ENCODE results near the gene MBNL2. TPM values are rescaled to one million over a fixed set of nuclear protein-coding genes. Genes with fewer than 3 reads are reported as not detected.

Gene MBNL2
- total RNA-seq, 1 experiment from 2014 or later = 35.7 TPM

- DNase-seq (ENCODE audit: low spot score) = no peak
Measured at GRCh38 chr13:97417698-97418097, 195.6 kb downstream of the MBNL2 start.

DNA sequence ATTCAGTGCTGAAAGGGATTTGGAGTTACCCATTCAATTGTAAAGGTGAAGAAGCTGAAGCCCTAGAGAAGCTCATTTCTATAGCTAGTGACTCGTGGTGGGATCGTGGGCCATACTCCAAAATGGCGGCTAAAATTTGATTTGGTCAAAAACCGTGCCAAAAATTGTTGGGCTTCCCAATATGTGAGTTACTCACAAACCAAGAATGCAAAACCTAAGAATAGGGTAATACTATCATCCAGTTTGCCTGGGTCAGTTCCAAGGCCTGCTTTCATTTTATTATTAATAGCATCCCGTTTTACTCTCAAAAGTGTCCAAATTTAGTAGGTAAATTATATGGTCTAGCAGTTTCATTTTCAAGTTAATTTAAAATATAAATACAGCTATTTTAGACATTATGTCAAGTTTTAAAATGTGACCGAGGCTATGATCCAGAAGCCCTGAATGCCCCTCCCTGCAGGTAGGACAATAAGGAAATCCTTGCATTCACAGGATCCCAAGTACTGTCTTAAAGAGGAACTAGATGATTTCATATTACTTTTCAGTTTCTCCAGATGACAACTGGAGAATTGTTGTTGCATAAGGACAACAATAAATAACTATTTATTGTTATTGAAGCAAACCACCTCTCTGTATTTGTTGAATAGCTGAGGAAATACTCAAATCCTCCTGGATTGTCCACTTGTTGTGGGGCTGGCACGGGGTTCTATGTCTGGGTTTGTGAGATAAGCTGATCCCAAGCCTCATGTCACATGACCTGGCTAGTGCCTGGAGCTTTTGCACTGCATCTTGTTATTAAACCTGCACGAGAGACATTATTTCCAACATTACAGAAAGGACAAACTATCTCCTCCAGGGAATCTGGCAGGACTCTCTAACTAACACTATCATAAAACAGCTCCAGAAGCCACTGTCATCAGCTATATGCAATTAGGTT is 200.3 kb downstream of the MBNL2 start:
- DNase-seq (ENCODE audit: low spot score) = no peak

- no peak for DNase-seq (ENCODE audit: low spot score)
Measured at GRCh38 chr13:97423300-97424045, 201.3 kb downstream of the MBNL2 start.

DNA sequence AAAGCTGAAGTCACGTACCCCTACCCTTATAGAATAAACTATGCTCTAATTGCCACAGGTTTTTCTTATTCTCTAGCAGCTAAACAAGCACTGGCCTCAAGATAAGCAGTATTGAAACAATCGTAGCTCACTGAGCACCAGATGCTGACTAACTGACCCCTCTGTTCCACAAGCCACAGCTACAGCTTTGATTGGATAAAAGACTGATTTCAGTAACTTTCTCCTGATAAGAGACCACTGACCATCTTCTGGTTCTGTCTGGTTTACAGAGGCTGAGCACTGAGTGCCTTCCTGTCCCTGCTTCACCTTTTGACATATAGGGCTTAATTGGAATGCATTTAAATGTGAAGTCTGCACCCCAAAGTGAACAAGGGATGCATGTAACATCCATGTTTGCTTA is 203.5 kb downstream of the MBNL2 start:
- DNase-seq (ENCODE audit: low spot score) = no peak

- DNase-seq (ENCODE audit: low spot score) = no peak
Measured at GRCh38 chr13:97426695-97427094, 204.6 kb downstream of the MBNL2 start.

DNA sequence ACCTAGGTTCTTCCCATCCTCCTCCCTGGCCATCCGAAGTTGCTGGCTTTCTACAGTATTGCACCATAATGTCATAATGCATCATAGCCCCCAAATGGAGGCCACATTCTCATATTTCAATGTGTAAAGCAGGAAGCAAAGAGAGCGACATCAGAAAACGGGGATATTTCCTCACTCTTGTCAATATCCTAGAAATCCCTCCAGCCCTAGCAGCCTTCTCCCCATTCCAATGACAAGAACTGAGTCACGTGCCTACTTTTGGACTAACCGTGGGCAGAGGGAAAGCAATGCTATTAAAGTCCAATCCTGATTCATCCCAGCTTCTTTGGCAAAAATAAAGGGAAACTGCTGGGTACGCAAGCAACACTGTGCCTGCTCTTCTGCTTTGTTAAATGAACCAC is 207.5 kb downstream of the MBNL2 start:
- DNase-seq (ENCODE audit: low spot score) = no peak

DNA sequence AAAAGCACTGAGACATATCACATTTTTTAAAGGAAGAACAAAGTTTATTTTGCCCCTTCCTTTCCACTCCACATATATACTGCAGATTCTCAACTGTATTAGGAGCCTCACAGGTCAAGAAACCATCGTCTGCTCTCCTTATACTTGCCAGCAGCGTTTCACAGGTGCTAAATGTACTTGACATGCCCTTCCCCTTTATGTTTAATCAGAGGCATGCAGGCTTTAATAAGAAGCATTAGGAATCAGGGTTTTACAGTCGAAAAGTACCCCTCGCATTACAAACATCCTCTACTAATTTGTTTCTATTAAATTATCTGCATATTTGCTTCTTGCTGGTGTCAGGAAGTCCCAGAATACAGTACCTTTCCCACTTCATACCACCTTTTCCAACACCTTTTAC is 208.2 kb downstream of the MBNL2 start:
- DNase-seq (ENCODE audit: low spot score) = no peak

GRCh38 chr13:97431171-97431764 is 209.1 kb downstream of the MBNL2 start:
- DNase-seq (ENCODE audit: low spot score) = no peak

GRCh38 chr13:97432232-97432916 is 210.2 kb downstream of the MBNL2 start:
- DNase-seq (ENCODE audit: low spot score) = no peak

- peak; percentile 100 for DNase-seq (ENCODE audit: low spot score)
Measured at GRCh38 chr13:97432917-97433726, 211.0 kb downstream of the MBNL2 start.

- peak; percentile 94 for DNase-seq (ENCODE audit: low spot score)
Measured at GRCh38 chr13:97433727-97434396, 211.7 kb downstream of the MBNL2 start, which contains the start of gene RAP2A. Gene RAP2A (plus strand): TSS chr13:97434169. CDS start chr13:97434471, 302 bp downstream.

DNA sequence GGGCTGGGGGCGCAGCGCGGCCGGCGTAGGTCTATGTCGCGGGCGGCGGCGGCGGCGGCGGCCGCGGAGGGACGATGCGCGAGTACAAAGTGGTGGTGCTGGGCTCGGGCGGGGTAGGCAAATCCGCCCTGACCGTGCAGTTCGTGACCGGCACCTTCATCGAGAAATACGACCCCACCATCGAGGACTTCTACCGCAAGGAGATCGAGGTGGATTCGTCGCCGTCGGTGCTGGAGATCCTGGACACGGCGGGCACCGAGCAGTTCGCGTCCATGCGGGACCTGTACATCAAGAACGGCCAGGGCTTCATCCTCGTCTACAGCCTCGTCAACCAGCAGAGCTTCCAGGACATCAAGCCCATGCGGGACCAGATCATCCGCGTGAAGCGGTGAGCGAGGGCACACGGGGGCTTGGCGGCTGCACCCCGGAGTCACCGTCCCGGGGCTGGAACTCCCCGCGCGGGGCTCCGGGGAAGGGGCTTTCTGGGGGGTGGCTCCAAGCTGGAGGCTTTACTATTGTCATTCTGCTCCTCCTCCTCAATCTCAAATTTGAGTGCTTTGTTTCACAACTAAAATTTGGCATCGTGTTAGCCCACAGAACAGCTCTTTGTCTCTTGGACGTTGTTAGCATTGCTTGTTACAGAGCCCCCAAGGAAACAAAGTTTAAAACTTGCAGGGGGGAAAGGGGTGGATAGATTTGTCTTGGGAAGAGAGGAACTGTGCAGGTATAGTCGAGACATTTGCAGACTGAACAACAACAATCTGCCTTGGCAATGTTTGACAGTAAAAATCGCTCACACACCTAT is 212.5 kb downstream of the MBNL2 start:
- DNase-seq (ENCODE audit: low spot score) = peak; percentile 52

DNA sequence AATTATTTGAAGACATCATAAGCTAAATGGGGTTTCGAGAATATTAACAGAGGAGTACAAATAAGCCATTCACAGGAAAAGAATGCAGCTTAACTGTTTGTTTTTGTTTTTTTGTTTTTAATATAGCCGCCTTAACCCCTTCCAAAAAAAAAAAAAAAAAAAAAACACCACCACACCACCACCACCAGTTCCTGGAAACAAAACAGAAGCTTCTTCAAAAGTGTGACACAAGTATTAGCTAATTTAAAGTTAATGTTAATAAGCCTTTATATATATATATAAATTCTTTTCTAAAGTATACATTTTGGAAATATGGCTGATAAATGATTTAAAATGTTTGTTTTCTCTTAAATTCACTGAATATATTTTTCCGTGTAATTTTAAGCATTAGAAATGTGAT is 213.2 kb downstream of the MBNL2 start:
- DNase-seq (ENCODE audit: low spot score) = no peak

GRCh38 chr13:97435794-97436193 is 213.7 kb downstream of the MBNL2 start:
- DNase-seq (ENCODE audit: low spot score) = no peak

DNA sequence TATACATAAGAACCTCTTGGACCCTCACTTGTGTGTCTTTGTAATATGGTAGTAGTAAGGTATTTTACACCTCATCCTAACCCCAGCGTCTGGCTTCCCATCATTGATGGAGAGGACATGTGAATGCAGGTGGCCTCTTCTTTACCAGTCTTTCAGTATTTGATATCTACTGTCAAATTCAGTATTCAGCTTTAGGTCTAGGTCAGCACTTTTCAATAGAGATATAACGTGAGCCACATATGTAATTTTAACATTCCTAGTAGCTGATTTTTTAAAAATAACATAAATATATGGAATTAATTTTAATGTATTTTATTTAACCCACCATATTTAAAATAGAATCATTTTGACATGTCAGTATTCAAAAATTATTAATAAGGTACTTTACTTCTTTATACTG is 214.7 kb downstream of the MBNL2 start:
- no peak for DNase-seq (ENCODE audit: low spot score)

DNA sequence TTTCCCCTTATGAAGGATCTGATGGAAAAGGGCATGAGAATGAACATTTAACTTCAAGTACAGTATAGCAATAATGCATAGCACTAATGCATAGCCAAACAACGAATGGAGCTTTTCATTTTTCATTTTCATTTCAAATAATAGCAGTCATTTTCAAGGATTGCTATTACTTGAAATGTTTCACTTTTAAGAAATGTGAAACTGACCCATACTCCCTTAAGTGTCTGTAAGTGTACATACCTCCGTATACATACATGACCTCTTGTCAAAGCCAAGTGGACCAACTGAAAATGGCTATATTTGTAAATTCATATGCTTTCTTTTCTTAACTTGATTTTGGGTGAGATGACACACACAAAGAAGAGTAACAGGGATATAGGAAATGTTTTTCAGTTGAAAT is 215.6 kb downstream of the MBNL2 start:
- no peak for DNase-seq (ENCODE audit: low spot score)

- DNase-seq (ENCODE audit: low spot score) = no peak
Measured at GRCh38 chr13:97438856-97439595, 216.9 kb downstream of the MBNL2 start.

- DNase-seq (ENCODE audit: low spot score) = no peak
Measured at GRCh38 chr13:97440598-97441170, 218.6 kb downstream of the MBNL2 start.
